ENCODE measurements around the gene LDOC1. TPM values are rescaled to one million over a fixed set of nuclear protein-coding genes. Genes with fewer than 3 reads are reported as not detected.
"Not testable (repeated sequence)": the region's sequence is repeated elsewhere in the genome, so short reads cannot be mapped to it uniquely, and the experiment has no call there.

LDOC1 gene
- polyA plus RNA-seq, 1 donor (not counting 4 experiments of a cell fraction or from before 2014, with no cell fraction given) = 8.5 TPM

DNA sequence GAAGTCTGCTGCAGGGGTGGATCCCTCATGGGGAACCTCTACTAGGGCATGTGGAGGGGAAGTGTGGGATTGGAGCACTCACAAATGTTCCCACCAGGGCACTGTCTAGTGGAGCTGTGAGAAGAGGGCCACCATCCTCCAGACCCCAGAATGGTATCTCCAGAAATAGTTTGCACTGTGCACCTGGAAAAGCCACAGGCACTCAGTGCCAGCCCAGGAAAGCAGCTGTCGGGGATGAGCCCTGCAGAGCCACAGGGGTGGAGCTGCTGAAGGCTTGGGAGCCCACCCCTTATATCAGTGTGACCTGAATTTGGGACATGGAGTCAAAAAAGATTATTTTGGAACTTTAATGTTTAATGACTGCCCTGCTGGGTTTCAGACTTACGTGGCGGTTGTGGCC is 25.0 kb upstream of the LDOC1 start:
- Histone ChIP-seq H3K9me1 (ENCODE audit: control insufficient read depth, extremely low read depth, insufficient read depth, low read length) (no peaks in the 10 kb centered on the region), H3K36me3 (ENCODE audit: control insufficient read depth in 2 of 2, extremely low read depth in 1 of 2, insufficient read depth in 2 of 2, low read length in 2 of 2) (no peaks in the 10 kb centered on the region), H3K4me3 (ENCODE audit: control insufficient read depth in 2 of 3, extremely low read depth in 1 of 3, insufficient read depth in 2 of 3, low read depth in 1 of 3, low read length in 3 of 3) (no peak overlapping the region), H3K4me2 (ENCODE audit: control insufficient read depth, extremely low read depth, insufficient read depth, low read depth, low read length) (no peak overlapping the region), H2AFZ (ENCODE audit: control insufficient read depth, low read length) (no peak overlapping the region), H3K27ac (ENCODE audit: control insufficient read depth, insufficient read depth, low read length) (no peak overlapping the region), H3K79me2 (ENCODE audit: control insufficient read depth, insufficient read depth, low read length) (no peaks in the 10 kb centered on the region), H3K4me1 (ENCODE audit: control insufficient read depth, extremely low read depth, insufficient read depth, low read length) (no peaks in the 10 kb centered on the region), H3K9me3 (ENCODE audit: control insufficient read depth, low read depth, low read length) (no peaks in the 10 kb centered on the region), H3K9ac (ENCODE audit: control insufficient read depth, extremely low read depth, insufficient read depth, low read length) (no peak overlapping the region), H4K20me1 (ENCODE audit: control insufficient read depth, extremely low read depth, insufficient read depth, low read length) (no peaks in the 10 kb centered on the region), H3K27me3 (ENCODE audit: control insufficient read depth, extremely low read depth, insufficient read depth, low read length) (no peaks in the 10 kb centered on the region)
- FAIRE-seq (no peak), DNase-seq (ENCODE audit: low read depth, low spot score) (no peak)
- dilution Hi-C loops (cut with MboI; ENCODE audit: extremely low pct_ligation_motif_present, low sequenced_read_pairs) = no loop called here
- no peak for TF ChIP-seq CTCF (optimal IDR thresholded peaks at IDR 0.05 in 1 of 3, IDR thresholded peaks at IDR 0.05 in 1 of 3, conservative IDR thresholded peaks at IDR 0.05 in 1 of 3; ENCODE audit: extremely low read depth in 1 of 3, insufficient read depth in 2 of 3, low read length in 3 of 3)
- no peak for TF ChIP-seq EZH2 (IDR thresholded peaks at IDR 0.05; ENCODE audit: low read length)

- H3K9ac ChIP-seq (ENCODE audit: control insufficient read depth, extremely low read depth, insufficient read depth, low read length); H3K9me3 ChIP-seq (ENCODE audit: control insufficient read depth, low read depth, low read length); H3K27ac ChIP-seq (ENCODE audit: control insufficient read depth, insufficient read depth, low read length); H3K27me3 ChIP-seq (ENCODE audit: control insufficient read depth, extremely low read depth, insufficient read depth, low read length); H3K4me3 ChIP-seq (ENCODE audit: control insufficient read depth in 2 of 3, extremely low read depth in 1 of 3, insufficient read depth in 2 of 3, low read depth in 1 of 3, low read length in 3 of 3); H3K4me1 ChIP-seq (ENCODE audit: control insufficient read depth, extremely low read depth, insufficient read depth, low read length); dilution Hi-C loops (cut with MboI; ENCODE audit: extremely low pct_ligation_motif_present, low sequenced_read_pairs); FAIRE-seq; H3K36me3 ChIP-seq (ENCODE audit: control insufficient read depth in 2 of 2, extremely low read depth in 1 of 2, insufficient read depth in 2 of 2, low read length in 2 of 2); H3K79me2 ChIP-seq (ENCODE audit: control insufficient read depth, insufficient read depth, low read length); H3K4me2 ChIP-seq (ENCODE audit: control insufficient read depth, extremely low read depth, insufficient read depth, low read depth, low read length); H2AFZ ChIP-seq (ENCODE audit: control insufficient read depth, low read length); H4K20me1 ChIP-seq (ENCODE audit: control insufficient read depth, extremely low read depth, insufficient read depth, low read length); H3K9me1 ChIP-seq (ENCODE audit: control insufficient read depth, extremely low read depth, insufficient read depth, low read length); DNase-seq (ENCODE audit: low read depth, low spot score): not testable (repeated sequence)
Observed at GRCh38 chrX:141188573-141188972, 11.6 kb upstream of the LDOC1 start.

DNA sequence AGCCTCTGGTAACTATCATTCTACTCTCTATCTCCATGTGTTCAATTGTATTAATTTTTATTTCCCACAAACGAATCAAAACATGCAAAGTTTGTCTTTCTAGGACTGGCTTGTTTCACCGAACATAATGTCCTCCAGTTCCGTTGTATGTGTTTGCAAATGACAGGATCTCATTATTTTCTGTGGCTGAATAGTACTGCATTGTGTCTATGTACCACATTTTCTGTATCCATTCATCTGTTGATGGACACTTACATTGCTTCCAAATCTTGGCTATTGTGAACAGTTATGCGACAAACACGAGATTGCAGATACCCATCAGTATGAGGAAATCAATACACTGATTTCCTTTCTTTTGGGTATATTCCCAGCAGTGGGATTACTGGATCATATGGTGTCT is 8.4 kb upstream of the LDOC1 start:
- H3K79me2 ChIP-seq (ENCODE audit: control insufficient read depth, insufficient read depth, low read length) = no peaks in the 10 kb centered on the region
- no peak overlapping the region for H3K27ac ChIP-seq (ENCODE audit: control insufficient read depth, insufficient read depth, low read length)
- peaks cover 1% of the 10 kb centered on the region for H3K4me1 ChIP-seq (ENCODE audit: control insufficient read depth, extremely low read depth, insufficient read depth, low read length)
- H3K4me2 ChIP-seq (ENCODE audit: control insufficient read depth, extremely low read depth, insufficient read depth, low read depth, low read length) = no peak overlapping the region
- no peaks in the 10 kb centered on the region for H4K20me1 ChIP-seq (ENCODE audit: control insufficient read depth, extremely low read depth, insufficient read depth, low read length)
- DNase-seq (ENCODE audit: low read depth, low spot score) = no peak
- dilution Hi-C loops (cut with MboI; ENCODE audit: extremely low pct_ligation_motif_present, low sequenced_read_pairs) = no loop called here
- H3K9me1 ChIP-seq (ENCODE audit: control insufficient read depth, extremely low read depth, insufficient read depth, low read length) = no peaks in the 10 kb centered on the region
- TF ChIP-seq CTCF (optimal IDR thresholded peaks at IDR 0.05 in 1 of 3, IDR thresholded peaks at IDR 0.05 in 1 of 3, conservative IDR thresholded peaks at IDR 0.05 in 1 of 3; ENCODE audit: extremely low read depth in 1 of 3, insufficient read depth in 2 of 3, low read length in 3 of 3) = no peak
- no peak for TF ChIP-seq EZH2 (IDR thresholded peaks at IDR 0.05; ENCODE audit: low read length)
- no peaks in the 10 kb centered on the region for H3K27me3 ChIP-seq (ENCODE audit: control insufficient read depth, extremely low read depth, insufficient read depth, low read length)
- H3K9ac ChIP-seq (ENCODE audit: control insufficient read depth, extremely low read depth, insufficient read depth, low read length) = no peak overlapping the region
- no peak overlapping the region for H2AFZ ChIP-seq (ENCODE audit: control insufficient read depth, low read length)
- no peak overlapping the region for H3K4me3 ChIP-seq (ENCODE audit: control insufficient read depth in 2 of 3, extremely low read depth in 1 of 3, insufficient read depth in 2 of 3, low read depth in 1 of 3, low read length in 3 of 3)
- no peak for FAIRE-seq
- no peaks in the 10 kb centered on the region for H3K36me3 ChIP-seq (ENCODE audit: control insufficient read depth in 2 of 2, extremely low read depth in 1 of 2, insufficient read depth in 2 of 2, low read length in 2 of 2)
- no peaks in the 10 kb centered on the region for H3K9me3 ChIP-seq (ENCODE audit: control insufficient read depth, low read depth, low read length)
